OCI-LY3 (cell line): ENCODE data around the gene SLC10A1.

Experiments
- CTCF ChIP-seq: fragments of 200-600, 300-600 bp; sonication (generic); IDR thresholded peaks from 2 replicates; pipeline ENCODE4 v1.5.1; 2014; ENCODE audit warnings: antibody characterized with exemption, low read length, low read depth
- EZH2phosphoT487 ChIP-seq: fragments of 200-600 bp; shearing (Covaris generic); IDR thresholded peaks from 2 replicates; pipeline ENCODE4 v1.6.1; 2018; ENCODE audit warnings: antibody characterized with exemption, mixed run types, low read depth

GRCh38 chr14:69811868-69812252 lies 14.8 kb upstream of the SLC10A1 start:
- no peak for TF ChIP-seq CTCF
- no peak for TF ChIP-seq EZH2phosphoT487
